SK-N-SH (cell line): ENCODE data around the gene TEX35. TPM values are rescaled to one million over a fixed set of nuclear protein-coding genes. Genes with fewer than 3 reads are reported as not detected.

Source experiments
- CTCF ChIA-PET: fragments of 300-600, 350-600 bp; formaldehyde crosslinking; extraction: SDS; loops from one replicate; lab custom pipeline; 2021; lab: Yijun Ruan, JAX
- POLR2A ChIA-PET: fragments of 350-600 bp; sonication (Branson Sonifier 250); formaldehyde crosslinking; extraction: SDS; loops from one replicate; lab custom pipeline; 2020; ENCODE audit warnings: antibody characterized with exemption, inconsistent platforms; lab: Yijun Ruan, JAX
- DNase-seq: peaks from one replicate; pipeline ENCODE4 v3.0.0; 2012
- H2AFZ ChIP-seq: fragments of 200-600 bp; sonication (generic); 2 replicates; pipeline ENCODE4 v1.8.1; 2016; ENCODE audit warnings: antibody characterized with exemption, mild to moderate bottlenecking, low read depth
- H3F3A ChIP-seq: fragments of 200-600 bp; sonication (generic); replicated peaks from 2 replicates; pipeline ENCODE3; 2016; ENCODE audit warnings: antibody characterized with exemption, mild to moderate bottlenecking; ENCODE audit not compliant: insufficient read depth
- H3K27ac ChIP-seq, 2 experiments: fragments of 200-500 bp in 1 of 2; fragments of 200-600 bp in 1 of 2; sonication (Bioruptor generic) in 1 of 2; sonication (generic), shearing (Covaris generic) in 1 of 2; 2 replicates each; pipeline versions ENCODE4 v1.5.1 to v1.6.1; 2014 to 2016; ENCODE audit warnings: low read depth in 2 of 2, inconsistent platforms in 1 of 2, low read length in 1 of 2, mild to moderate bottlenecking in 1 of 2, mixed read lengths in 1 of 2
- H3K27me3 ChIP-seq: fragments of 200-600 bp; sonication (generic), shearing (Covaris generic); 2 replicates; pipeline ENCODE4 v1.6.1; 2016; ENCODE audit warnings: mixed run types; ENCODE audit not compliant: insufficient read depth
- H3K36me3 ChIP-seq, 2 experiments: fragments of 200-500 bp in 1 of 2; fragments of 200-600 bp in 1 of 2; sonication (Bioruptor generic) in 1 of 2; sonication (generic) in 1 of 2; replicated peaks in 1 of 2; 2 replicates each; pipeline versions ENCODE3 to v1.5.1; 2014 to 2016; ENCODE audit warnings: low read length in 1 of 2, mild to moderate bottlenecking in 1 of 2; ENCODE audit not compliant: insufficient read depth in 2 of 2, control insufficient read depth in 1 of 2
- H3K4me1 ChIP-seq, 2 experiments: fragments of 200-500 bp in 1 of 2; fragments of 200-600 bp in 1 of 2; sonication (Bioruptor generic) in 1 of 2; sonication (generic), shearing (Covaris generic) in 1 of 2; 2 replicates each; pipeline versions ENCODE4 v1.5.1 to v1.6.1; 2014 to 2016; ENCODE audit warnings: low read depth in 1 of 2, low read length in 1 of 2, mixed run types in 1 of 2; ENCODE audit not compliant: insufficient read depth in 2 of 2, control insufficient read depth in 1 of 2
- H3K4me2 ChIP-seq: fragments of 200-600 bp; sonication (generic), shearing (Covaris generic); 2 replicates; pipeline ENCODE4 v1.6.1; 2017; ENCODE audit warnings: mixed run types
- H3K4me3 ChIP-seq, 2 experiments: fragments of 200-500 bp in 1 of 2; fragments of 200-600 bp in 1 of 2; sonication (Bioruptor generic) in 1 of 2; sonication (generic), shearing (Covaris generic) in 1 of 2; 2 replicates each; pipeline versions ENCODE4 v1.5.1 to v1.8.1; 2014 to 2016; ENCODE audit warnings: low read depth in 2 of 2, inconsistent platforms in 1 of 2, low read length in 1 of 2, mild to moderate bottlenecking in 1 of 2, mixed read lengths in 1 of 2, moderate library complexity in 1 of 2
- H3K79me2 ChIP-seq: fragments of 200-600 bp; sonication (generic); 2 replicates; pipeline ENCODE4 v1.8.1; 2017; ENCODE audit warnings: mild to moderate bottlenecking; ENCODE audit not compliant: insufficient read depth
- H3K9ac ChIP-seq: fragments of 200-600 bp; sonication (generic); 2 replicates; pipeline ENCODE4 v1.6.1; 2017; ENCODE audit warnings: mixed run types
- H3K9me2 ChIP-seq: fragments of 200-600 bp; sonication (generic); 2 replicates; pipeline ENCODE4 v1.6.1; 2017; ENCODE audit warnings: mixed run types
- H3K9me3 ChIP-seq: fragments of 200-600 bp; sonication (generic); 2 replicates; pipeline ENCODE4 v1.6.1; 2017; ENCODE audit warnings: mixed run types, mild to moderate bottlenecking, moderate library complexity
- H4K20me1 ChIP-seq: fragments of 200-600 bp; sonication (generic); 2 replicates; pipeline ENCODE4 v1.6.1; 2017; ENCODE audit warnings: mild to moderate bottlenecking, mixed run types; ENCODE audit not compliant: insufficient read depth
- ELF1 ChIP-seq: IDR thresholded peaks from 2 replicates; pipeline ENCODE4 v1.4.0; 2012
- EP300 ChIP-seq, 2 experiments: IDR thresholded peaks; 2 replicates each; pipeline versions ENCODE4 v1.4.0 to v1.6.1; 2012; ENCODE audit warnings: borderline replicate concordance in 1 of 2, low read depth in 1 of 2, low read length in 1 of 2
- FOSL2 ChIP-seq: IDR thresholded peaks from 2 replicates; pipeline ENCODE4 v1.4.0; 2012; ENCODE audit warnings: low read depth, mild to moderate bottlenecking, moderate library complexity, borderline replicate concordance
- GABPA ChIP-seq: IDR thresholded peaks from 2 replicates; pipeline ENCODE4 v1.4.0; 2012; ENCODE audit warnings: low read depth, mild to moderate bottlenecking
- MEF2A ChIP-seq: IDR thresholded peaks from 2 replicates; pipeline ENCODE4 v1.4.0; 2012; ENCODE audit warnings: low read depth, borderline replicate concordance
- NRF1 ChIP-seq: IDR thresholded peaks from 2 replicates; pipeline ENCODE4 v1.6.1; 2012; ENCODE audit warnings: low read depth, mild to moderate bottlenecking, low read length
- SIN3A ChIP-seq: IDR thresholded peaks from 2 replicates; pipeline ENCODE4 v1.6.1; 2012; ENCODE audit warnings: low read depth, mild to moderate bottlenecking, low read length, moderate library complexity, borderline replicate concordance
- TAF1 ChIP-seq: IDR thresholded peaks from 2 replicates; pipeline ENCODE4 v1.6.1; 2012; ENCODE audit warnings: low read depth, mild to moderate bottlenecking, low read length, moderate library complexity, borderline replicate concordance
- YY1 ChIP-seq: IDR thresholded peaks from 2 replicates; pipeline ENCODE4 v1.4.0; 2012; ENCODE audit warnings: low read depth, mild to moderate bottlenecking
- WGBS: methylation state at CpG from one replicate; pipeline ENCODE4 v1.1.6; 2017; ENCODE audit warnings: low lambda C conversion rate; 5-methylcytosine and 5-hydroxymethylcytosine counted together
- polyA plus RNA-seq, 3 experiments: library from polyadenylated mRNA; depleted of rRNA; stranded (reverse); fragments of >200 nt; gene quantifications; 2 replicates each; pipeline ENCODE4 v1.2.3, GENCODE V29; 2012
- TF ChIP-seq, protein P1 (sequence below): fragments of 150-350 bp; IDR thresholded peaks from 2 replicates; pipeline ENCODE4 v1.6.1; 2016; ENCODE audit warnings: mild to moderate bottlenecking, low read depth, low read length
- TF ChIP-seq, protein P2 (sequence below): fragments of 200-600 bp; sonication (generic); IDR thresholded peaks from 2 replicates; pipeline ENCODE4 v1.6.1; 2017; ENCODE audit warnings: antibody characterized with exemption, mild to moderate bottlenecking, moderate library complexity
- TF ChIP-seq, protein P3 (sequence below): IDR thresholded peaks from 2 replicates; pipeline ENCODE4; 2012
- TF ChIP-seq, protein P4 (sequence below): IDR thresholded peaks from 2 replicates; pipeline ENCODE4 v1.4.0; 2012; ENCODE audit warnings: low read depth, borderline replicate concordance
- TF ChIP-seq, protein P5 (sequence below): fragments of 150-350 bp; IDR thresholded peaks from 2 replicates; pipeline ENCODE4 v1.6.1; 2017; ENCODE audit warnings: antibody characterized with exemption, low read length, low read depth, borderline replicate concordance

The TEX35 gene
- polyA plus RNA-seq, 1 of the 3 experiments (the other 2 are of a cell fraction): 0.03 TPM

DNA sequence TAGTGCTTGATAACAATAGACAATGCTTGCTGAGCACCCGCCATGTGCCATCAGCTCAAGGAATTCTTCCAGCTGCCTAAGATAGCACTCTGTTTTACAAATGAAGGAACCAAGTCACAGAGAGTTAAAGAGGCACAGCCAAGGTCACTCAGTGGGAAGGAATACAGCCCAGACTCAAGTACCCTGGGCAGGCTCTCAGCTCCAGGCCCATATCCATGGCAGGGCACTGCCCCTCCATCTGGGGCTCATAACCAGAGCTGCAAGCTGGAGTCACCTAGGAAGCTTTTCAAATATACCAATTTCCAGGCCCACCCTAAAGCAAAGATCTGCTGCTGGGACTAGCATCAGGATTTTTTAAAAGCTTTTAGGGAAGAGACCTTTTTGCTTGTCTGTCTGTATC, 17.8 kb upstream of the TEX35 start:
- 89% methylated on average over 1 of the region's 1 CpG for WGBS
- DNase-seq: no peak
- Histone ChIP-seq H3K27me3 (no peaks in the 10 kb centered on the region), H3K4me1 (peaks cover 0 to 4% of the 10 kb centered on the region in 2 experiments; a peak in 1 of 4 replicates), H3F3A (no peaks in the 10 kb centered on the region), H3K36me3 (no peaks in the 10 kb centered on the region), H3K9ac (no peak overlapping the region), H3K4me2 (no peak overlapping the region), H3K4me3 (no peak overlapping the region), H3K9me3 (no peaks in the 10 kb centered on the region), H2AFZ (no peak overlapping the region)
- ChIA-PET CTCF (interaction anchor here (0.7 to 1.4 kb wide), 3 partner anchors 8 to 12 kb away, joined by 3 to 5 read pairs (median 3); no protein-coding TSS in a partner anchor), POLR2A (no interaction called here)
- TF ChIP-seq EP300 (IDR thresholded peaks at IDR 0.05; ENCODE audit: borderline replicate concordance in 1 of 2, low read depth in 1 of 2, low read length in 1 of 2) (no peak), MEF2A (no peak), YY1 (no peak), NRF1 (no peak), FOSL2 (no peak), GABPA (no peak), SIN3A (no peak), ELF1 (no peak), TAF1 (no peak)
- TF ChIP-seq, protein P1, sequence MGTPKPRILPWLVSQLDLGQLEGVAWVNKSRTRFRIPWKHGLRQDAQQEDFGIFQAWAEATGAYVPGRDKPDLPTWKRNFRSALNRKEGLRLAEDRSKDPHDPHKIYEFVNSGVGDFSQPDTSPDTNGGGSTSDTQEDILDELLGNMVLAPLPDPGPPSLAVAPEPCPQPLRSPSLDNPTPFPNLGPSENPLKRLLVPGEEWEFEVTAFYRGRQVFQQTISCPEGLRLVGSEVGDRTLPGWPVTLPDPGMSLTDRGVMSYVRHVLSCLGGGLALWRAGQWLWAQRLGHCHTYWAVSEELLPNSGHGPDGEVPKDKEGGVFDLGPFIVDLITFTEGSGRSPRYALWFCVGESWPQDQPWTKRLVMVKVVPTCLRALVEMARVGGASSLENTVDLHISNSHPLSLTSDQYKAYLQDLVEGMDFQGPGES: no peak
- TF ChIP-seq, protein P2, sequence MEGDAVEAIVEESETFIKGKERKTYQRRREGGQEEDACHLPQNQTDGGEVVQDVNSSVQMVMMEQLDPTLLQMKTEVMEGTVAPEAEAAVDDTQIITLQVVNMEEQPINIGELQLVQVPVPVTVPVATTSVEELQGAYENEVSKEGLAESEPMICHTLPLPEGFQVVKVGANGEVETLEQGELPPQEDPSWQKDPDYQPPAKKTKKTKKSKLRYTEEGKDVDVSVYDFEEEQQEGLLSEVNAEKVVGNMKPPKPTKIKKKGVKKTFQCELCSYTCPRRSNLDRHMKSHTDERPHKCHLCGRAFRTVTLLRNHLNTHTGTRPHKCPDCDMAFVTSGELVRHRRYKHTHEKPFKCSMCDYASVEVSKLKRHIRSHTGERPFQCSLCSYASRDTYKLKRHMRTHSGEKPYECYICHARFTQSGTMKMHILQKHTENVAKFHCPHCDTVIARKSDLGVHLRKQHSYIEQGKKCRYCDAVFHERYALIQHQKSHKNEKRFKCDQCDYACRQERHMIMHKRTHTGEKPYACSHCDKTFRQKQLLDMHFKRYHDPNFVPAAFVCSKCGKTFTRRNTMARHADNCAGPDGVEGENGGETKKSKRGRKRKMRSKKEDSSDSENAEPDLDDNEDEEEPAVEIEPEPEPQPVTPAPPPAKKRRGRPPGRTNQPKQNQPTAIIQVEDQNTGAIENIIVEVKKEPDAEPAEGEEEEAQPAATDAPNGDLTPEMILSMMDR: no peak
- TF ChIP-seq, protein P3, sequence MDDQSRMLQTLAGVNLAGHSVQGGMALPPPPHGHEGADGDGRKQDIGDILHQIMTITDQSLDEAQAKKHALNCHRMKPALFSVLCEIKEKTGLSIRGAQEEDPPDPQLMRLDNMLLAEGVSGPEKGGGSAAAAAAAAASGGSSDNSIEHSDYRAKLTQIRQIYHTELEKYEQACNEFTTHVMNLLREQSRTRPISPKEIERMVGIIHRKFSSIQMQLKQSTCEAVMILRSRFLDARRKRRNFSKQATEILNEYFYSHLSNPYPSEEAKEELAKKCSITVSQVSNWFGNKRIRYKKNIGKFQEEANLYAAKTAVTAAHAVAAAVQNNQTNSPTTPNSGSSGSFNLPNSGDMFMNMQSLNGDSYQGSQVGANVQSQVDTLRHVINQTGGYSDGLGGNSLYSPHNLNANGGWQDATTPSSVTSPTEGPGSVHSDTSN: no peak
- TF ChIP-seq, protein P4, sequence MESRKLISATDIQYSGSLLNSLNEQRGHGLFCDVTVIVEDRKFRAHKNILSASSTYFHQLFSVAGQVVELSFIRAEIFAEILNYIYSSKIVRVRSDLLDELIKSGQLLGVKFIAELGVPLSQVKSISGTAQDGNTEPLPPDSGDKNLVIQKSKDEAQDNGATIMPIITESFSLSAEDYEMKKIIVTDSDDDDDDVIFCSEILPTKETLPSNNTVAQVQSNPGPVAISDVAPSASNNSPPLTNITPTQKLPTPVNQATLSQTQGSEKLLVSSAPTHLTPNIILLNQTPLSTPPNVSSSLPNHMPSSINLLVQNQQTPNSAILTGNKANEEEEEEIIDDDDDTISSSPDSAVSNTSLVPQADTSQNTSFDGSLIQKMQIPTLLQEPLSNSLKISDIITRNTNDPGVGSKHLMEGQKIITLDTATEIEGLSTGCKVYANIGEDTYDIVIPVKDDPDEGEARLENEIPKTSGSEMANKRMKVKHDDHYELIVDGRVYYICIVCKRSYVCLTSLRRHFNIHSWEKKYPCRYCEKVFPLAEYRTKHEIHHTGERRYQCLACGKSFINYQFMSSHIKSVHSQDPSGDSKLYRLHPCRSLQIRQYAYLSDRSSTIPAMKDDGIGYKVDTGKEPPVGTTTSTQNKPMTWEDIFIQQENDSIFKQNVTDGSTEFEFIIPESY: no peak
- TF ChIP-seq, protein P5, sequence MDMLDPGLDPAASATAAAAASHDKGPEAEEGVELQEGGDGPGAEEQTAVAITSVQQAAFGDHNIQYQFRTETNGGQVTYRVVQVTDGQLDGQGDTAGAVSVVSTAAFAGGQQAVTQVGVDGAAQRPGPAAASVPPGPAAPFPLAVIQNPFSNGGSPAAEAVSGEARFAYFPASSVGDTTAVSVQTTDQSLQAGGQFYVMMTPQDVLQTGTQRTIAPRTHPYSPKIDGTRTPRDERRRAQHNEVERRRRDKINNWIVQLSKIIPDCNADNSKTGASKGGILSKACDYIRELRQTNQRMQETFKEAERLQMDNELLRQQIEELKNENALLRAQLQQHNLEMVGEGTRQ: no peak
- TF ChIP-seq, all 33 proteins: peak for 0
- Histone ChIP-seq H3K79me2 (no peaks in the 10 kb centered on the region), H4K20me1 (no peaks in the 10 kb centered on the region), H3K27ac (no peak overlapping the region), H3K9me2 (no peaks in the 10 kb centered on the region)
